ENCODE data around the gene FBXL4.

GRCh38 chr6:98871821-98872220 lies 75.9 kb downstream of the FBXL4 start:
- TF ChIP-seq CREB1 (IDR thresholded peaks at IDR 0.05; ENCODE audit: low read depth) (no peak), CEBPB (IDR thresholded peaks at IDR 0.05) (no peak), EP300 (IDR thresholded peaks at IDR 0.05; ENCODE audit: borderline replicate concordance) (no peak), TEAD4 (IDR thresholded peaks at IDR 0.05) (no peak), REST (IDR thresholded peaks at IDR 0.05; ENCODE audit: low read depth) (no peak), NFIC (IDR thresholded peaks at IDR 0.05) (no peak), TAF1 (IDR thresholded peaks at IDR 0.05; ENCODE audit: low read depth) (no peak), YY1 (IDR thresholded peaks at IDR 0.05; ENCODE audit: low read depth) (no peak), EGR1 (IDR thresholded peaks at IDR 0.05) (no peak), USF1 (IDR thresholded peaks at IDR 0.05) (no peak), ZBTB7A (IDR thresholded peaks at IDR 0.05; ENCODE audit: low read depth) (no peak), TCF12 (IDR thresholded peaks at IDR 0.05; ENCODE audit: low read depth) (no peak)
- TF ChIP-seq, protein P1, sequence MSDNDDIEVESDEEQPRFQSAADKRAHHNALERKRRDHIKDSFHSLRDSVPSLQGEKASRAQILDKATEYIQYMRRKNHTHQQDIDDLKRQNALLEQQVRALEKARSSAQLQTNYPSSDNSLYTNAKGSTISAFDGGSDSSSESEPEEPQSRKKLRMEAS (IDR thresholded peaks at IDR 0.05): no peak

Measured in Ishikawa (cell line).